Mammary epithelial cell (primary cell): ENCODE measurements around the gene DNAH17.

Experiments
- CTCF ChIP-seq, 2 donors: IDR thresholded peaks in 1 of 2; conservative IDR thresholded peaks in 1 of 2; 2 replicates each; pipeline ENCODE4 v1.5.1; 2011 to 2012; ENCODE audit warnings: inconsistent platforms in 2 of 2, low read length in 2 of 2, mild to moderate bottlenecking in 2 of 2, control low read depth in 1 of 2, low read depth in 1 of 2; ENCODE audit not compliant: insufficient read depth in 1 of 2; ENCODE audit errors: extremely low read depth in 1 of 2
- EZH2 ChIP-seq: IDR thresholded peaks from 2 replicates; pipeline ENCODE4 v1.6.1; 2012; ENCODE audit warnings: low read length, inconsistent platforms, borderline replicate concordance

- no peak for TF ChIP-seq EZH2
- no peak for TF ChIP-seq CTCF (conservative IDR thresholded peaks at IDR 0.05 in 1 of 2, IDR thresholded peaks at IDR 0.05 in 1 of 2; ENCODE audit: extremely low read depth in 1 of 2, insufficient read depth in 1 of 2, low read depth in 1 of 2, low read length in 2 of 2)
Observed at GRCh38 chr17:78526231-78527025, 50.8 kb downstream of the DNAH17 start.
